Measurements from ENCODE around the gene ZSCAN5A. TPM values are rescaled to one million over a fixed set of nuclear protein-coding genes. Genes with fewer than 3 reads are reported as not detected.

Gene ZSCAN5A
- total and polyA plus RNA-seq, 2 of the 13 experiments (the other 11 are each of a cell fraction or from before 2014, with no cell fraction given) = 9.5 to 17.8 TPM

DNA sequence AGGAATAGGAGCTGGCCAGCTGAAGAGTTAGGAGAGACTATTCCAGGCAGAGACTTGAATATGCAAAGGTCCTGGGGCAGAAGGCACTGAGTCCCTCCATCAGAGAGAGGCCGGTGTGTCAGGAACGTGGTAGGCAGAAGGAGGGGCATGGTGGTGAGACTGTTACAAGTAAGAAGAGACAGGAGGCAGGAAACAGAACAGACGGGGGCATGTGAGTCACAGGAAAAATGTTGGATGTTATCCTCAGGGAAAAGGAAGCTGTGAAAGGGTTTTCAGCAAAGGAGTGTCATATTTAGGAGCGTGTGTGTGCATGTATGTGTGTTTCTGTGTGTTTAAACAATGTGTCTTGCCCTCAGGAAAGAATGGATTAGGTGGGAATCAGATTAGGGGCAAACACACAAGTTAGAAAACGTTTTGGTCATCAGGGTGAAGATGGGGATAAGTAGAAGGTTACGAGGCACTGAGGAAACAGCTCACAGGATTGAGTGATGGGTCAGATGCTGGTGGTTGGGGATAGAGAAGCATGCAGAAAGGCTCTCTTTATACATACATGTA, 41.0 kb downstream of the ZSCAN5A start:
- no peak for ATAC-seq
- FAIRE-seq = no peak
- Histone ChIP-seq H3K79me2 (ENCODE audit: insufficient read depth, low read length) (no peaks in the 10 kb centered on the region), H3K27ac (ENCODE audit: extremely low read length, insufficient read depth, low read length) (no peak overlapping the region), H2AFZ (ENCODE audit: low read length) (no peak overlapping the region), H3K36me3 (replicated peaks in 1 of 2; ENCODE audit: control insufficient read depth in 1 of 2, insufficient read depth in 2 of 2, low read length in 2 of 2) (no peaks in the 10 kb centered on the region; a peak in 2 of 5 replicates), H3K9me3 (ENCODE audit: low read length) (no peaks in the 10 kb centered on the region), H3K27me3 (ENCODE audit: control insufficient read depth in 1 of 2, insufficient read depth in 2 of 2, low read length in 2 of 2) (no peaks in the 10 kb centered on the region), H3K4me2 (ENCODE audit: low read depth, low read length) (no peak overlapping the region), H4K20me1 (ENCODE audit: insufficient read depth, low read length) (no peaks in the 10 kb centered on the region), H3K9ac (ENCODE audit: insufficient read depth, low read depth, low read length) (no peak overlapping the region), H3K4me1 (ENCODE audit: insufficient read depth, low read length) (no peaks in the 10 kb centered on the region), H3K4me3 (replicated peaks in 1 of 3; ENCODE audit: insufficient read depth in 1 of 3, low read depth in 2 of 3, low read length in 3 of 3) (no peak overlapping the region)
- TF ChIP-seq EP300 (IDR thresholded peaks at IDR 0.05; ENCODE audit: low read depth in 2 of 2, low read length in 2 of 2) = no peak
- no peak for TF ChIP-seq EP300 (CRISPR knock-in tag; IDR thresholded peaks at IDR 0.05; ENCODE audit: borderline replicate concordance)
- no peak for TF ChIP-seq XRCC5 (optimal IDR thresholded peaks at IDR 0.05; ENCODE audit: low read length)
- TF ChIP-seq ZNF766 (CRISPR knock-in tag; IDR thresholded peaks at IDR 0.05; ENCODE audit: borderline replicate concordance) = no peak
- TF ChIP-seq AGO1 (IDR thresholded peaks at IDR 0.05; ENCODE audit: low read depth, low read length, poor library complexity, severe bottlenecking) = no peak
- TF ChIP-seq, protein P1, sequence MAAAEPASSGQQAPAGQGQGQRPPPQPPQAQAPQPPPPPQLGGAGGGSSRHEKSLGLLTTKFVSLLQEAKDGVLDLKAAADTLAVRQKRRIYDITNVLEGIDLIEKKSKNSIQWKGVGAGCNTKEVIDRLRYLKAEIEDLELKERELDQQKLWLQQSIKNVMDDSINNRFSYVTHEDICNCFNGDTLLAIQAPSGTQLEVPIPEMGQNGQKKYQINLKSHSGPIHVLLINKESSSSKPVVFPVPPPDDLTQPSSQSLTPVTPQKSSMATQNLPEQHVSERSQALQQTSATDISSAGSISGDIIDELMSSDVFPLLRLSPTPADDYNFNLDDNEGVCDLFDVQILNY (CRISPR knock-in tag; conservative IDR thresholded peaks at IDR 0.05) = no peak
- no peak for TF ChIP-seq HMG20B (CRISPR knock-in tag; conservative IDR thresholded peaks at IDR 0.05)
- TF ChIP-seq ZNF777 (CRISPR knock-in tag; IDR thresholded peaks at IDR 0.05) = no peak
- TF ChIP-seq DMAP1 (CRISPR knock-in tag; IDR thresholded peaks at IDR 0.05) = no peak
- no peak for TF ChIP-seq JUND (CRISPR knock-in tag; IDR thresholded peaks at IDR 0.05)
- intact Hi-C loops (cut with micrococcal nuclease; ENCODE audit: unreplicated experiment) = no loop called here
- DNase-seq (ENCODE audit: low spot score) = no peak
- CTCF ChIA-PET (ENCODE audit: low intra/inter-chr PET ratio, low total read pairs) = no interaction called here
- WGBS (ENCODE audit: low lambda C conversion rate) = 72% methylated on average over 6 of the region's 6 CpGs
- POLR2A ChIA-PET = no interaction called here
- no TSS peak for BruUV-seq (replicated peaks)
- in situ Hi-C loops (cut with HindIII; ENCODE audit: extremely low pct_ligation_motif_present, low pct_unique_long_range_greater_than_20kb) = no loop called here

All from HepG2 (cell line).